Measurements from ENCODE around the gene ACBD3. TPM values are rescaled to one million over a fixed set of nuclear protein-coding genes. Genes with fewer than 3 reads are reported as not detected.

Gene ACBD3
- polyA plus RNA-seq, 1 experiment: 63.0 TPM

DNA sequence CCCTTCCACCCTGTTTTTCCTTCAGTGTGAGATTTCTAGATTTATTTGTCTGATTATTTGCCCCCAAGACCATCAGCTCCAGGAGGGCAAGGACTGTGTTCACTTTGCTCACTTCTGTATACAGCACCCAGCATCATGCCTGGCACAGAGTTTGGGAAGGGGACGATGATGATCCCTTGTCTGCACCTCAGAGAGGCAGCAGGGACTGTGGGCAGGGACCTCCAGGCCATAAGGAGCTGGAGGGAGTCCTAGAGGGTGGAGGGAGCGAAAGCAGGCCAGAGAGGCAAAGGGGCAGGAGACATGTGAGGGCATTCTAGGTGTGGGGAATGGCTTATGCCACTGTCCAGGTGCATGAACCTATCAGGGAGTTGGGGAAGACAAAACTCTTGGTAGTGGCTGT is 91.3 kb downstream of the ACBD3 start:
- ChIA-PET POLR2A (no interaction called here), CTCF (interaction anchor here (1.4 to 5.6 kb wide), 2 partner anchors 30 kb away, joined by 4 to 17 read pairs; no protein-coding TSS in a partner anchor)
- H3K27me3 ChIP-seq (ENCODE audit: control insufficient read depth, insufficient read depth, low read length): peaks cover 10% of the 10 kb centered on the region
- H3K4me3 ChIP-seq (ENCODE audit: low read depth, low read length): no peak overlapping the region
- TF ChIP-seq, protein P1, sequence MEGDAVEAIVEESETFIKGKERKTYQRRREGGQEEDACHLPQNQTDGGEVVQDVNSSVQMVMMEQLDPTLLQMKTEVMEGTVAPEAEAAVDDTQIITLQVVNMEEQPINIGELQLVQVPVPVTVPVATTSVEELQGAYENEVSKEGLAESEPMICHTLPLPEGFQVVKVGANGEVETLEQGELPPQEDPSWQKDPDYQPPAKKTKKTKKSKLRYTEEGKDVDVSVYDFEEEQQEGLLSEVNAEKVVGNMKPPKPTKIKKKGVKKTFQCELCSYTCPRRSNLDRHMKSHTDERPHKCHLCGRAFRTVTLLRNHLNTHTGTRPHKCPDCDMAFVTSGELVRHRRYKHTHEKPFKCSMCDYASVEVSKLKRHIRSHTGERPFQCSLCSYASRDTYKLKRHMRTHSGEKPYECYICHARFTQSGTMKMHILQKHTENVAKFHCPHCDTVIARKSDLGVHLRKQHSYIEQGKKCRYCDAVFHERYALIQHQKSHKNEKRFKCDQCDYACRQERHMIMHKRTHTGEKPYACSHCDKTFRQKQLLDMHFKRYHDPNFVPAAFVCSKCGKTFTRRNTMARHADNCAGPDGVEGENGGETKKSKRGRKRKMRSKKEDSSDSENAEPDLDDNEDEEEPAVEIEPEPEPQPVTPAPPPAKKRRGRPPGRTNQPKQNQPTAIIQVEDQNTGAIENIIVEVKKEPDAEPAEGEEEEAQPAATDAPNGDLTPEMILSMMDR (IDR thresholded peaks at IDR 0.05; ENCODE audit: low read depth, low read length): no peak
- no peak for DNase-seq (ENCODE audit: low read depth, low spot score)
- no peaks in the 10 kb centered on the region for H3K9me3 ChIP-seq (ENCODE audit: control insufficient read depth, insufficient read depth, low read length)
- H3K27ac ChIP-seq (ENCODE audit: low read depth, low read length): no peak overlapping the region

Small RNA genes lying within 50 kb of the gene (small RNA-seq; reads per million reads assigned to genes)
- not detected for gene AL512343.1 (ENCODE audit: insufficient read length, low read depth)

Other genes with a start within 250 kb of the ACBD3 start
- gene LEFTY2, start 245.5 kb downstream of the ACBD3 start, polyA plus RNA-seq (2011; rRNA removed): not detected in 2 replicates
- gene SDE2, start 187.4 kb downstream of the ACBD3 start, polyA plus RNA-seq (2011; rRNA removed): 12.7 and 15.9 TPM in 2 replicates
- gene H3-3A, start 124.0 kb downstream of the ACBD3 start, polyA plus RNA-seq (2011; rRNA removed): 260 and 330 TPM in 2 replicates
- 0.12 and 0.21 TPM in 2 replicates for gene MIXL1, start 36.9 kb upstream of the ACBD3 start, polyA plus RNA-seq (2011; rRNA removed)
- 1.5 and 2.2 TPM in 2 replicates for gene LIN9, start 122.4 kb upstream of the ACBD3 start, polyA plus RNA-seq (2011; rRNA removed)
- gene PARP1, start 221.4 kb upstream of the ACBD3 start, polyA plus RNA-seq (2011; rRNA removed): 101 and 111 TPM in 2 replicates

Measured in AG04450 (cell line).